ENCODE data around the gene TAP2. TPM values are rescaled to one million over a fixed set of nuclear protein-coding genes. Genes with fewer than 3 reads are reported as not detected.

TAP2 gene
- total and polyA plus RNA-seq, 2 experiments from 2014 or later = 4.9 to 102 TPM

DNA sequence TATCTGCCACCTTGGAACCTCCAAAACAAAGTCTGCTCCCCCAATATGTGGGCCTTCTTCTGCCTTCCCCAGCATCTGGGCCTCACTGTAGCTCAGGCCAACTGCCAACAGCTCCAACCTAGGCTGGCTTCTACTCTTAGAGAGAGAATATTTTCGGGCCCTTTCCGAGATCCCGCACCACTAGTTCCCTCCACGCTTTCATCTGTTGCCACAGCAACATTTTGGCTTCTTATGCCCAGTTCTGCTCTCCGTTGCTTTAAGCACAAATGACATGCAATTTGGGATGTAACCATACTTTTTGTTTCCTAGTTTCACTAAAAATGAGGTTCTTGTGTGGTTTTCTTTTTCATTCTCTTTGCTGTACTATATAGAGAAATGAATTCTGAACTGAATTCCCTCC, 49.1 kb upstream of the TAP2 start:
- Histone ChIP-seq H3K4me2 (no peak overlapping the region), H3K27me3 (ENCODE audit: insufficient read depth) (no peaks in the 10 kb centered on the region), H3K4me3 (no peak overlapping the region), H2AFZ (0 out of 2 replicates have a peak overlapping the region, but pooled peaks have one; percentile 9), H3K36me3 (ENCODE audit: insufficient read depth) (no peaks in the 10 kb centered on the region), H3K27ac (ENCODE audit: low read depth) (no peak overlapping the region), H3F3A (replicated peaks; ENCODE audit: low read depth) (no peaks in the 10 kb centered on the region), H4K20me1 (replicated peaks; ENCODE audit: insufficient read depth) (no peaks in the 10 kb centered on the region), H3K9me2 (ENCODE audit: insufficient read depth) (no peaks in the 10 kb centered on the region), H3K4me1 (ENCODE audit: insufficient read depth) (no peaks in the 10 kb centered on the region), H3K79me2 (replicated peaks; ENCODE audit: insufficient read depth) (no peaks in the 10 kb centered on the region)
- no peaks in the 10 kb centered on the region for H3K36me3 Mint-ChIP-seq (ENCODE audit: low read depth)
- peak; percentile 8 for DNase-seq (ENCODE audit: low spot score)
- TF ChIP-seq, protein P1, sequence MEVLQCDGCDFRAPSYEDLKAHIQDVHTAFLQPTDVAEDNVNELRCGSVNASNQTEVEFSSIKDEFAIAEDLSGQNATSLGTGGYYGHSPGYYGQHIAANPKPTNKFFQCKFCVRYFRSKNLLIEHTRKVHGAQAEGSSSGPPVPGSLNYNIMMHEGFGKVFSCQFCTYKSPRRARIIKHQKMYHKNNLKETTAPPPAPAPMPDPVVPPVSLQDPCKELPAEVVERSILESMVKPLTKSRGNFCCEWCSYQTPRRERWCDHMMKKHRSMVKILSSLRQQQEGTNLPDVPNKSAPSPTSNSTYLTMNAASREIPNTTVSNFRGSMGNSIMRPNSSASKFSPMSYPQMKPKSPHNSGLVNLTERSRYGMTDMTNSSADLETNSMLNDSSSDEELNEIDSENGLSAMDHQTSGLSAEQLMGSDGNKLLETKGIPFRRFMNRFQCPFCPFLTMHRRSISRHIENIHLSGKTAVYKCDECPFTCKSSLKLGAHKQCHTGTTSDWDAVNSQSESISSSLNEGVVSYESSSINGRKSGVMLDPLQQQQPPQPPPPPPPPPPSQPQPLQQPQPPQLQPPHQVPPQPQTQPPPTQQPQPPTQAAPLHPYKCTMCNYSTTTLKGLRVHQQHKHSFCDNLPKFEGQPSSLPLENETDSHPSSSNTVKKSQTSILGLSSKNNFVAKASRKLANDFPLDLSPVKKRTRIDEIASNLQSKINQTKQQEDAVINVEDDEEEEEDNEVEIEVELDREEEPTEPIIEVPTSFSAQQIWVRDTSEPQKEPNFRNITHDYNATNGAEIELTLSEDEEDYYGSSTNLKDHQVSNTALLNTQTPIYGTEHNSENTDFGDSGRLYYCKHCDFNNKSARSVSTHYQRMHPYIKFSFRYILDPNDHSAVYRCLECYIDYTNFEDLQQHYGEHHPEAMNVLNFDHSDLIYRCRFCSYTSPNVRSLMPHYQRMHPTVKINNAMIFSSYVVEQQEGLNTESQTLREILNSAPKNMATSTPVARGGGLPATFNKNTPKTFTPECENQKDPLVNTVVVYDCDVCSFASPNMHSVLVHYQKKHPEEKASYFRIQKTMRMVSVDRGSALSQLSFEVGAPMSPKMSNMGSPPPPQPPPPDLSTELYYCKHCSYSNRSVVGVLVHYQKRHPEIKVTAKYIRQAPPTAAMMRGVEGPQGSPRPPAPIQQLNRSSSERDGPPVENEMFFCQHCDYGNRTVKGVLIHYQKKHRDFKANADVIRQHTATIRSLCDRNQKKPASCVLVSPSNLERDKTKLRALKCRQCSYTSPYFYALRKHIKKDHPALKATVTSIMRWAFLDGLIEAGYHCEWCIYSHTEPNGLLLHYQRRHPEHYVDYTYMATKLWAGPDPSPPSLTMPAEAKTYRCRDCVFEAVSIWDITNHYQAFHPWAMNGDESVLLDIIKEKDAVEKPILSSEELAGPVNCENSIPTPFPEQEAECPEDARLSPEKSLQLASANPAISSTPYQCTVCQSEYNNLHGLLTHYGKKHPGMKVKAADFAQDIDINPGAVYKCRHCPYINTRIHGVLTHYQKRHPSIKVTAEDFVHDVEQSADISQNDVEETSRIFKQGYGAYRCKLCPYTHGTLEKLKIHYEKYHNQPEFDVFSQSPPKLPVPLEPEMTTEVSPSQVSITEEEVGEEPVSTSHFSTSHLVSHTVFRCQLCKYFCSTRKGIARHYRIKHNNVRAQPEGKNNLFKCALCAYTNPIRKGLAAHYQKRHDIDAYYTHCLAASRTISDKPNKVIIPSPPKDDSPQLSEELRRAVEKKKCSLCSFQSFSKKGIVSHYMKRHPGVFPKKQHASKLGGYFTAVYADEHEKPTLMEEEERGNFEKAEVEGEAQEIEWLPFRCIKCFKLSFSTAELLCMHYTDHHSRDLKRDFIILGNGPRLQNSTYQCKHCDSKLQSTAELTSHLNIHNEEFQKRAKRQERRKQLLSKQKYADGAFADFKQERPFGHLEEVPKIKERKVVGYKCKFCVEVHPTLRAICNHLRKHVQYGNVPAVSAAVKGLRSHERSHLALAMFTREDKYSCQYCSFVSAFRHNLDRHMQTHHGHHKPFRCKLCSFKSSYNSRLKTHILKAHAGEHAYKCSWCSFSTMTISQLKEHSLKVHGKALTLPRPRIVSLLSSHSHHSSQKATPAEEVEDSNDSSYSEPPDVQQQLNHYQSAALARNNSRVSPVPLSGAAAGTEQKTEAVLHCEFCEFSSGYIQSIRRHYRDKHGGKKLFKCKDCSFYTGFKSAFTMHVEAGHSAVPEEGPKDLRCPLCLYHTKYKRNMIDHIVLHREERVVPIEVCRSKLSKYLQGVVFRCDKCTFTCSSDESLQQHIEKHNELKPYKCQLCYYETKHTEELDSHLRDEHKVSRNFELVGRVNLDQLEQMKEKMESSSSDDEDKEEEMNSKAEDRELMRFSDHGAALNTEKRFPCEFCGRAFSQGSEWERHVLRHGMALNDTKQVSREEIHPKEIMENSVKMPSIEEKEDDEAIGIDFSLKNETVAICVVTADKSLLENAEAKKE (CRISPR knock-in tag; IDR thresholded peaks at IDR 0.05) = no peak
- TF ChIP-seq NANOG (IDR thresholded peaks at IDR 0.05; ENCODE audit: borderline replicate concordance) = no peak
- no peak for TF ChIP-seq EZH2phosphoT487 (IDR thresholded peaks at IDR 0.05; ENCODE audit: unreplicated experiment)
- TF ChIP-seq POLR2AphosphoS5 (IDR thresholded peaks at IDR 0.05; ENCODE audit: low read depth) = no peak
- TF ChIP-seq CREB1 (CRISPR knock-in tag; IDR thresholded peaks at IDR 0.05; ENCODE audit: low read depth) = no peak
- TF ChIP-seq EZH2 (IDR thresholded peaks at IDR 0.05; ENCODE audit: low read depth, unreplicated experiment) = no peak
- TF ChIP-seq, protein P2, sequence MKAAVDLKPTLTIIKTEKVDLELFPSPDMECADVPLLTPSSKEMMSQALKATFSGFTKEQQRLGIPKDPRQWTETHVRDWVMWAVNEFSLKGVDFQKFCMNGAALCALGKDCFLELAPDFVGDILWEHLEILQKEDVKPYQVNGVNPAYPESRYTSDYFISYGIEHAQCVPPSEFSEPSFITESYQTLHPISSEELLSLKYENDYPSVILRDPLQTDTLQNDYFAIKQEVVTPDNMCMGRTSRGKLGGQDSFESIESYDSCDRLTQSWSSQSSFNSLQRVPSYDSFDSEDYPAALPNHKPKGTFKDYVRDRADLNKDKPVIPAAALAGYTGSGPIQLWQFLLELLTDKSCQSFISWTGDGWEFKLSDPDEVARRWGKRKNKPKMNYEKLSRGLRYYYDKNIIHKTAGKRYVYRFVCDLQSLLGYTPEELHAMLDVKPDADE (IDR thresholded peaks at IDR 0.05) = no peak
- TF ChIP-seq ZNF331 (CRISPR knock-in tag; IDR thresholded peaks at IDR 0.05; ENCODE audit: low read depth) = no peak
- TF ChIP-seq JUNB (IDR thresholded peaks at IDR 0.05; ENCODE audit: unreplicated experiment) = no peak
- TF ChIP-seq, protein P3, sequence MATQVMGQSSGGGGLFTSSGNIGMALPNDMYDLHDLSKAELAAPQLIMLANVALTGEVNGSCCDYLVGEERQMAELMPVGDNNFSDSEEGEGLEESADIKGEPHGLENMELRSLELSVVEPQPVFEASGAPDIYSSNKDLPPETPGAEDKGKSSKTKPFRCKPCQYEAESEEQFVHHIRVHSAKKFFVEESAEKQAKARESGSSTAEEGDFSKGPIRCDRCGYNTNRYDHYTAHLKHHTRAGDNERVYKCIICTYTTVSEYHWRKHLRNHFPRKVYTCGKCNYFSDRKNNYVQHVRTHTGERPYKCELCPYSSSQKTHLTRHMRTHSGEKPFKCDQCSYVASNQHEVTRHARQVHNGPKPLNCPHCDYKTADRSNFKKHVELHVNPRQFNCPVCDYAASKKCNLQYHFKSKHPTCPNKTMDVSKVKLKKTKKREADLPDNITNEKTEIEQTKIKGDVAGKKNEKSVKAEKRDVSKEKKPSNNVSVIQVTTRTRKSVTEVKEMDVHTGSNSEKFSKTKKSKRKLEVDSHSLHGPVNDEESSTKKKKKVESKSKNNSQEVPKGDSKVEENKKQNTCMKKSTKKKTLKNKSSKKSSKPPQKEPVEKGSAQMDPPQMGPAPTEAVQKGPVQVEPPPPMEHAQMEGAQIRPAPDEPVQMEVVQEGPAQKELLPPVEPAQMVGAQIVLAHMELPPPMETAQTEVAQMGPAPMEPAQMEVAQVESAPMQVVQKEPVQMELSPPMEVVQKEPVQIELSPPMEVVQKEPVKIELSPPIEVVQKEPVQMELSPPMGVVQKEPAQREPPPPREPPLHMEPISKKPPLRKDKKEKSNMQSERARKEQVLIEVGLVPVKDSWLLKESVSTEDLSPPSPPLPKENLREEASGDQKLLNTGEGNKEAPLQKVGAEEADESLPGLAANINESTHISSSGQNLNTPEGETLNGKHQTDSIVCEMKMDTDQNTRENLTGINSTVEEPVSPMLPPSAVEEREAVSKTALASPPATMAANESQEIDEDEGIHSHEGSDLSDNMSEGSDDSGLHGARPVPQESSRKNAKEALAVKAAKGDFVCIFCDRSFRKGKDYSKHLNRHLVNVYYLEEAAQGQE (IDR thresholded peaks at IDR 0.05; ENCODE audit: unreplicated experiment) = no peak
- H3K27ac Mint-ChIP-seq = no peak overlapping the region
- no peaks in the 10 kb centered on the region for H3K9me3 Mint-ChIP-seq
- no peak for ATAC-seq
- no peaks in the 10 kb centered on the region for H3K4me1 Mint-ChIP-seq
- H3K4me3 Mint-ChIP-seq = no peak overlapping the region
- peaks cover 4% of the 10 kb centered on the region for H3K27me3 Mint-ChIP-seq (ENCODE audit: insufficient read depth, low read depth, poor library complexity)

All from GM23338 (cell line).